K562 (cell line): ENCODE results near the gene SRPK3. TPM values are rescaled to one million over a fixed set of nuclear protein-coding genes. Genes with fewer than 3 reads are reported as not detected.
A peak's percentile ranks its signal among the peaks of the same experiment; 100 is the strongest.

Experiments used
- ATF7 ChIP-seq: fragments of 450-650 bp; IDR thresholded peaks from 2 replicates; pipeline ENCODE4 v1.7.1; 2014; ENCODE audit warnings: mild to moderate bottlenecking, moderate library complexity
- BDP1 ChIP-seq: IDR thresholded peaks from 3 replicates; pipeline ENCODE4 v1.6.1; 2011; ENCODE audit not compliant: insufficient read length, insufficient read depth
- FUS ChIP-seq: fragments of 200-400 bp; formaldehyde crosslinking; optimal IDR thresholded peaks from 2 replicates; pipeline ENCODE3; 2017; ENCODE audit warnings: low read depth, low read length
- HNRNPL ChIP-seq: fragments of 200-400 bp; formaldehyde crosslinking; IDR thresholded peaks from 2 replicates; pipeline ENCODE4 v1.6.1; 2017; ENCODE audit warnings: low read depth, mild to moderate bottlenecking, low read length
- ILF3 ChIP-seq: fragments of 450-650 bp; IDR thresholded peaks from 2 replicates; pipeline ENCODE4 v1.6.1; 2018; ENCODE audit warnings: antibody characterized with exemption, mild to moderate bottlenecking, moderate library complexity, borderline replicate concordance
- KAT7 ChIP-seq: sonication (generic); formaldehyde crosslinking; IDR thresholded peaks from 2 replicates; pipeline ENCODE4 v1.8.0; 2022; ENCODE audit warnings: missing genetic modification reagents, mild to moderate bottlenecking, borderline replicate concordance
- KDM1A ChIP-seq, 2 experiments: fragments of 450-650 bp; IDR thresholded peaks; 2 replicates each; pipeline ENCODE4 v1.6.1; 2016; ENCODE audit warnings: mild to moderate bottlenecking in 2 of 2
- MXI1 ChIP-seq: IDR thresholded peaks from 2 replicates; pipeline ENCODE4 v1.6.1; 2011; ENCODE audit warnings: low read depth, mild to moderate bottlenecking, improper control_type of control experiment, low read length
- RAD51 ChIP-seq: fragments of 450-650 bp; IDR thresholded peaks from 2 replicates; pipeline ENCODE4 v1.7.1; 2016; ENCODE audit warnings: low read depth, mild to moderate bottlenecking, borderline replicate concordance
- SIRT6 ChIP-seq: IDR thresholded peaks from one replicate; pipeline ENCODE4 v1.6.1; 2012; ENCODE audit warnings: low read depth, mild to moderate bottlenecking, control low read depth, inconsistent platforms, low read length, moderate library complexity
- SPI1 ChIP-seq: IDR thresholded peaks from 2 replicates; pipeline ENCODE4 v1.6.1; 2011; ENCODE audit warnings: low read depth, low read length, control low read depth, borderline replicate concordance
- SRSF7 ChIP-seq: fragments of 200-400 bp; formaldehyde crosslinking; optimal IDR thresholded peaks from 2 replicates; pipeline ENCODE3; 2017; ENCODE audit warnings: mild to moderate bottlenecking, low read depth, low read length
- VEZF1 ChIP-seq: fragments of 200-800 bp; sonication (Bioruptor generic); IDR thresholded peaks from 2 replicates; pipeline ENCODE4 v1.6.1; 2017; ENCODE audit warnings: missing genetic modification characterization, missing compliant biosample characterization
- ZBTB9 ChIP-seq: fragments of 450-650 bp; formaldehyde crosslinking; IDR thresholded peaks from 2 replicates; pipeline ENCODE4 v1.4.0; 2020; ENCODE audit warnings: mild to moderate bottlenecking, moderate library complexity
- polyA plus RNA-seq, 8 experiments: library from polyadenylated mRNA; depleted of rRNA in 4 of 8; stranded (reverse) in 5 of 8; unstranded in 3 of 8; fragments of >200 nt; fragmentation: Nextera tagmentation in 2 of 8; fragmentation: Illumina TruSeq in 1 of 8; extraction: Ambion mirVana in 2 of 8; extraction: Trizol in 1 of 8; gene quantifications; 2 replicates each; pipeline versions ENCODE4 v1.2.1 to v1.2.3, GENCODE V29; 2011 to 2014; ENCODE audit warnings: inconsistent platforms in 1 of 8, missing spikeins in 1 of 8
- total RNA-seq, 7 experiments: library from RNA; depleted of rRNA in 6 of 7; stranded (reverse); fragments of >200 nt in 6 of 7; fragmentation: Illumina TruSeq in 2 of 7; extraction: Trizol in 2 of 7; gene quantifications; 2 replicates each; pipeline versions ENCODE4 v1.2.1 to v1.2.3, GENCODE V29; 2011 to 2021; ENCODE audit warnings: low replicate concordance in 1 of 7
- TF ChIP-seq, protein P1 (sequence below): IDR thresholded peaks from 3 replicates; pipeline ENCODE4 v1.6.1; 2011; ENCODE audit warnings: borderline replicate concordance, mild to moderate bottlenecking, moderate library complexity; ENCODE audit not compliant: insufficient read length; ENCODE audit errors: extremely low read depth
- TF ChIP-seq, protein P2 (sequence below): fragments of 450-650 bp; IDR thresholded peaks from 2 replicates; pipeline ENCODE4 v1.6.1; 2016; ENCODE audit warnings: borderline replicate concordance
- TF ChIP-seq, protein P3 (sequence below): fragments of 250-450 bp; sonication (Bioruptor Pico); IDR thresholded peaks from 2 replicates; pipeline ENCODE4 v1.5.0; 2021

Gene SRPK3
- total and polyA plus RNA-seq, 9 of the 15 experiments (the other 6 are each of a cell fraction or from before 2014, with no cell fraction given): 0.01 to 0.09 (median 0.04) TPM; not detected in 2

- TF ChIP-seq SIRT6: no peak
- TF ChIP-seq, protein P1, sequence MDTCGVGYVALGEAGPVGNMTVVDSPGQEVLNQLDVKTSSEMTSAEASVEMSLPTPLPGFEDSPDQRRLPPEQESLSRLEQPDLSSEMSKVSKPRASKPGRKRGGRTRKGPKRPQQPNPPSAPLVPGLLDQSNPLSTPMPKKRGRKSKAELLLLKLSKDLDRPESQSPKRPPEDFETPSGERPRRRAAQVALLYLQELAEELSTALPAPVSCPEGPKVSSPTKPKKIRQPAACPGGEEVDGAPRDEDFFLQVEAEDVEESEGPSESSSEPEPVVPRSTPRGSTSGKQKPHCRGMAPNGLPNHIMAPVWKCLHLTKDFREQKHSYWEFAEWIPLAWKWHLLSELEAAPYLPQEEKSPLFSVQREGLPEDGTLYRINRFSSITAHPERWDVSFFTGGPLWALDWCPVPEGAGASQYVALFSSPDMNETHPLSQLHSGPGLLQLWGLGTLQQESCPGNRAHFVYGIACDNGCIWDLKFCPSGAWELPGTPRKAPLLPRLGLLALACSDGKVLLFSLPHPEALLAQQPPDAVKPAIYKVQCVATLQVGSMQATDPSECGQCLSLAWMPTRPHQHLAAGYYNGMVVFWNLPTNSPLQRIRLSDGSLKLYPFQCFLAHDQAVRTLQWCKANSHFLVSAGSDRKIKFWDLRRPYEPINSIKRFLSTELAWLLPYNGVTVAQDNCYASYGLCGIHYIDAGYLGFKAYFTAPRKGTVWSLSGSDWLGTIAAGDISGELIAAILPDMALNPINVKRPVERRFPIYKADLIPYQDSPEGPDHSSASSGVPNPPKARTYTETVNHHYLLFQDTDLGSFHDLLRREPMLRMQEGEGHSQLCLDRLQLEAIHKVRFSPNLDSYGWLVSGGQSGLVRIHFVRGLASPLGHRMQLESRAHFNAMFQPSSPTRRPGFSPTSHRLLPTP: no peak
- TF ChIP-seq FUS: no peak
- no peak for TF ChIP-seq KAT7 (CRISPR knock-in tag)
- no peak for TF ChIP-seq HNRNPL
- no peak for TF ChIP-seq ATF7
- TF ChIP-seq BDP1: no peak
- TF ChIP-seq ZBTB9 (CRISPR knock-in tag): no peak
- no peak for TF ChIP-seq SPI1
- TF ChIP-seq MXI1: no peak
- no peak for TF ChIP-seq SRSF7
- TF ChIP-seq VEZF1: peak; percentile 31; the same call in 1 of the 2 replicates
- TF ChIP-seq, protein P2, sequence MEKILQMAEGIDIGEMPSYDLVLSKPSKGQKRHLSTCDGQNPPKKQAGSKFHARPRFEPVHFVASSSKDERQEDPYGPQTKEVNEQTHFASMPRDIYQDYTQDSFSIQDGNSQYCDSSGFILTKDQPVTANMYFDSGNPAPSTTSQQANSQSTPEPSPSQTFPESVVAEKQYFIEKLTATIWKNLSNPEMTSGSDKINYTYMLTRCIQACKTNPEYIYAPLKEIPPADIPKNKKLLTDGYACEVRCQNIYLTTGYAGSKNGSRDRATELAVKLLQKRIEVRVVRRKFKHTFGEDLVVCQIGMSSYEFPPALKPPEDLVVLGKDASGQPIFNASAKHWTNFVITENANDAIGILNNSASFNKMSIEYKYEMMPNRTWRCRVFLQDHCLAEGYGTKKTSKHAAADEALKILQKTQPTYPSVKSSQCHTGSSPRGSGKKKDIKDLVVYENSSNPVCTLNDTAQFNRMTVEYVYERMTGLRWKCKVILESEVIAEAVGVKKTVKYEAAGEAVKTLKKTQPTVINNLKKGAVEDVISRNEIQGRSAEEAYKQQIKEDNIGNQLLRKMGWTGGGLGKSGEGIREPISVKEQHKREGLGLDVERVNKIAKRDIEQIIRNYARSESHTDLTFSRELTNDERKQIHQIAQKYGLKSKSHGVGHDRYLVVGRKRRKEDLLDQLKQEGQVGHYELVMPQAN: no peak
- no peak for TF ChIP-seq ILF3
- TF ChIP-seq, protein P3, sequence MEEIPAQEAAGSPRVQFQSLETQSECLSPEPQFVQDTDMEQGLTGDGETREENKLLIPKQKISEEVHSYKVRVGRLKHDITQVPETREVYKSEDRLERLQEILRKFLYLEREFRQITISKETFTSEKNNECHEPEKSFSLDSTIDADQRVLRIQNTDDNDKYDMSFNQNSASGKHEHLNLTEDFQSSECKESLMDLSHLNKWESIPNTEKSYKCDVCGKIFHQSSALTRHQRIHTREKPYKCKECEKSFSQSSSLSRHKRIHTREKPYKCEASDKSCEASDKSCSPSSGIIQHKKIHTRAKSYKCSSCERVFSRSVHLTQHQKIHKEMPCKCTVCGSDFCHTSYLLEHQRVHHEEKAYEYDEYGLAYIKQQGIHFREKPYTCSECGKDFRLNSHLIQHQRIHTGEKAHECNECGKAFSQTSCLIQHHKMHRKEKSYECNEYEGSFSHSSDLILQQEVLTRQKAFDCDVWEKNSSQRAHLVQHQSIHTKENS: no peak
- TF ChIP-seq KDM1A (IDR thresholded peaks at IDR 0.05): no peak
- TF ChIP-seq RAD51: no peak
Observed at GRCh38 chrX:153791104-153791852, 10.4 kb downstream of the SRPK3 start (continued).
